GM19023 (cell line): Measurements from ENCODE around the gene PARP14.
"Not testable (repeated sequence)": the region's sequence is repeated elsewhere in the genome, so short reads cannot be mapped to it uniquely, and the experiment has no call there.

Experiments used
- ATAC-seq: cut with Tn5 transposase; IDR thresholded peaks from one replicate; pipeline ENCODE4 v1.9.1; 2021; ENCODE audit warnings: mild to moderate bottlenecking, moderate library complexity; ENCODE audit not compliant: unreplicated experiment

The PARP14 gene, protein sequence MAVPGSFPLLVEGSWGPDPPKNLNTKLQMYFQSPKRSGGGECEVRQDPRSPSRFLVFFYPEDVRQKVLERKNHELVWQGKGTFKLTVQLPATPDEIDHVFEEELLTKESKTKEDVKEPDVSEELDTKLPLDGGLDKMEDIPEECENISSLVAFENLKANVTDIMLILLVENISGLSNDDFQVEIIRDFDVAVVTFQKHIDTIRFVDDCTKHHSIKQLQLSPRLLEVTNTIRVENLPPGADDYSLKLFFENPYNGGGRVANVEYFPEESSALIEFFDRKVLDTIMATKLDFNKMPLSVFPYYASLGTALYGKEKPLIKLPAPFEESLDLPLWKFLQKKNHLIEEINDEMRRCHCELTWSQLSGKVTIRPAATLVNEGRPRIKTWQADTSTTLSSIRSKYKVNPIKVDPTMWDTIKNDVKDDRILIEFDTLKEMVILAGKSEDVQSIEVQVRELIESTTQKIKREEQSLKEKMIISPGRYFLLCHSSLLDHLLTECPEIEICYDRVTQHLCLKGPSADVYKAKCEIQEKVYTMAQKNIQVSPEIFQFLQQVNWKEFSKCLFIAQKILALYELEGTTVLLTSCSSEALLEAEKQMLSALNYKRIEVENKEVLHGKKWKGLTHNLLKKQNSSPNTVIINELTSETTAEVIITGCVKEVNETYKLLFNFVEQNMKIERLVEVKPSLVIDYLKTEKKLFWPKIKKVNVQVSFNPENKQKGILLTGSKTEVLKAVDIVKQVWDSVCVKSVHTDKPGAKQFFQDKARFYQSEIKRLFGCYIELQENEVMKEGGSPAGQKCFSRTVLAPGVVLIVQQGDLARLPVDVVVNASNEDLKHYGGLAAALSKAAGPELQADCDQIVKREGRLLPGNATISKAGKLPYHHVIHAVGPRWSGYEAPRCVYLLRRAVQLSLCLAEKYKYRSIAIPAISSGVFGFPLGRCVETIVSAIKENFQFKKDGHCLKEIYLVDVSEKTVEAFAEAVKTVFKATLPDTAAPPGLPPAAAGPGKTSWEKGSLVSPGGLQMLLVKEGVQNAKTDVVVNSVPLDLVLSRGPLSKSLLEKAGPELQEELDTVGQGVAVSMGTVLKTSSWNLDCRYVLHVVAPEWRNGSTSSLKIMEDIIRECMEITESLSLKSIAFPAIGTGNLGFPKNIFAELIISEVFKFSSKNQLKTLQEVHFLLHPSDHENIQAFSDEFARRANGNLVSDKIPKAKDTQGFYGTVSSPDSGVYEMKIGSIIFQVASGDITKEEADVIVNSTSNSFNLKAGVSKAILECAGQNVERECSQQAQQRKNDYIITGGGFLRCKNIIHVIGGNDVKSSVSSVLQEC (N-terminal part only)

DNA sequence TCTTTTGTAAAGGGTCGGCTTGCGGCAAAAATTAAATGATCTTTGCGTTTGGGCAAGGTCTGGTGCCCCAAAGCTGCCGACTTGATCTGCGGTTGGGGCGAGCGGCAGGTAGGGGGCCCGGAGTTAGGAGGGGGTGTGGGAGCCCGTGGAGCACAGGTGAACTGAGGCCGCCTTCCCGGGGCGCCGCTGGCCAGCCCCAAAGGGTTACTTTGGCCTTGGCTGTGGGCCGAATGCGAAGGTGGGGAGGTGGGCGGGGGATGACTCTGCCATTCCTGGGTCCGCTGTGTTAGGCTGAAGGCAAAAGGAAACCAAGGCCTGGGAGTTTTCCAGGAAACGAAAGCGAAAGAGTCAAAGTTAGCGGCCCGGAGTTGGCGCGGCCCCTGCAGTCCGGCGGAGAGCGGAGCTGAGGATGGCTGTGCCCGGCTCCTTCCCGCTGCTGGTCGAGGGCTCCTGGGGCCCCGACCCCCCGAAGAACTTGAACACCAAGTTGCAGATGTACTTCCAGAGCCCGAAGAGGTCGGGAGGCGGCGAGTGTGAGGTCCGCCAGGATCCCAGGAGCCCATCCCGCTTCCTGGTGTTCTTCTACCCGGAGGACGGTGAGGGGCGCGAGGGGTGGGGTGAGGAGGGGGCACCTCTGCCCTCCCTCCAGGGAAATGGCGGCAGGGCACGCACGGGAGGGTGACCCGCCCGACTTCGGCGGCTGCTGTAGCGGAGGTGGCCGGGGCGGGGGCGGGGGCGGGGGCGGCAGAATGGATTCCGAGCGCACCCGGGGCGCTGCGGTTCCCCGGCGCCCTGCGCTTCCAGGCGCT is at the start of gene PARP14:
Gene PARP14 (plus strand): TSS at position 365 of the 809 bp plus-strand sequence. CDS start 45 bp downstream, at position 410.
- ATAC-seq: peak; percentile 47

DNA sequence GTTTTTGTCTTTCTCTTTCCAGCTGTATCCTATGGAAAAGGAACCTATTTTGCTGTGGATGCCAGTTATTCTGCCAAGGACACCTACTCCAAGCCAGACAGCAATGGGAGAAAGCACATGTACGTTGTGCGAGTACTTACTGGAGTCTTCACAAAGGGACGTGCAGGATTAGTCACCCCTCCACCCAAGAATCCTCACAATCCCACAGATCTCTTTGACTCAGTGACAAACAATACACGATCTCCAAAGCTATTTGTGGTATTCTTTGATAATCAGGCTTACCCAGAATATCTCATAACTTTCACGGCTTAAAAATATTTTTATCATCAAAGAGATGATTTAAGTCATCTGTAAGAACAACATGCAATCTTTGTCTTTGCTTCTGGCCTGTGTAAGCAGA is 44.9 kb upstream of the PARP14 start:
- no peak for ATAC-seq

DNA sequence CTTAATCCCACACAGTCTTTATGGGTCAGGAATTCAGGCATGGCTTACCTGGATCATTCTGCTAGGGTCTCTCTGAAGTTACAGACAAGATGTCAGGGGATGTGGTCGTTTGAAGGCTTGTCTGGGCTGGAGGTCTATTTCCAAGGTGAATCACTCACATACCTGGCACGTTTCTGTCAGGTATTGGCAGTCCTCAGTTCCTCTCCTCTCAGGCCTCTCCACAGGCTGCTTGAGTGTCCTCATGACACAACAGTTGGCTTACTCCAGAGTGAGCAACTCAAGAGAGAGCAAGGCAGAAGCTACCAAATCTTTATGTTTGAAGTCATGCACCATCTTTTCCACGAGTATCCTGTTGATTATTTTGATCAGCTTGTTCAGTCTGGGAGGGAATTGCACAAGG is 43.9 kb upstream of the PARP14 start:
- no peak for ATAC-seq

GRCh38 chr3:122640437-122640999 is 40.1 kb upstream of the PARP14 start:
- ATAC-seq: no peak

- ATAC-seq: peak; percentile 85
Measured at GRCh38 chr3:122642935-122643334, 37.7 kb upstream of the PARP14 start.

- ATAC-seq: no peak
Measured at GRCh38 chr3:122646146-122646988, 34.3 kb upstream of the PARP14 start.

- not testable (repeated sequence) for ATAC-seq
Measured at GRCh38 chr3:122651233-122651907, 29.3 kb upstream of the PARP14 start.

GRCh38 chr3:122651962-122652361 is 28.7 kb upstream of the PARP14 start:
- ATAC-seq: not testable (repeated sequence)

DNA sequence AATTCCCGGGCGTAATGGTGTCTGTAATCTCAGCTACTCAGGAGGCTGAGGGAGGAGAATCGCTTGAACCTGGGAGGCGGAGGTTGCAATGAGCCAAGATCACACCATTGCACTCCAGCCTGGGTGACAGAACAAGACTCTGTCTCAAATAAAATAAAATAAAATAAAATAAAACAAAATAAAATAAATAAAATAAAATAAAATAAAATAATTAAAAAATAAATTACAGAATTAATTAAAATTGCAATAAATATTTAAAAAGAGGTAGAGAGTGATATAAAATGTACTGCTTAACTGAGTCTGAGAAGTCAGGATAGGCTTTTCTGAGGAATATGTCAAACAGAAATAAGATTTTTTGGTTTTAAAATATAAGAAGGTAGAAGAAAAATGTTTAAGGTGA is 22.3 kb upstream of the PARP14 start:
- ATAC-seq: not testable (repeated sequence)

- no peak for ATAC-seq
Measured at GRCh38 chr3:122660297-122660974, 20.2 kb upstream of the PARP14 start.

- no peak for ATAC-seq
Measured at GRCh38 chr3:122661633-122662032, 19.0 kb upstream of the PARP14 start.

DNA sequence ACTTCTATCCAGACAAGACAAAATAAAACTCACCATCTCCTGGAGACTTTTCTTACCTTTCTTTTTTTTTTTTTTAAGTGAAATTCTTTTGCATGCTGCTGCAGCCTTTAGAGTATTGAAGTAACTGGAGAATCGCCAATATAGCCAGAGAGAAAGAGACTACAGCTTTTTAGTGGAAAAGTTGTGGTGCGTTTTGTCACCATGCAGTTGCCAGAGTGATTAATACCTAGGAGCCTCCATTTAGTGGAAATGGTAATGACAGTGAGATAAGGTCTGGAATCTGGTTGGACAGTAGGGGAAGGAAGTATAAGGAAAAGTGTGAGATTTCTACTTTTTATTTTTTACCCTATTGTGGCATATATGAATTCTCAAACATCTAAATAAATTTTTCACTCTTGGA is 18.1 kb upstream of the PARP14 start:
- no peak for ATAC-seq

GRCh38 chr3:122665226-122665786 is 15.3 kb upstream of the PARP14 start:
- no peak for ATAC-seq

- ATAC-seq: no peak
Measured at GRCh38 chr3:122665881-122666280, 14.8 kb upstream of the PARP14 start.

DNA sequence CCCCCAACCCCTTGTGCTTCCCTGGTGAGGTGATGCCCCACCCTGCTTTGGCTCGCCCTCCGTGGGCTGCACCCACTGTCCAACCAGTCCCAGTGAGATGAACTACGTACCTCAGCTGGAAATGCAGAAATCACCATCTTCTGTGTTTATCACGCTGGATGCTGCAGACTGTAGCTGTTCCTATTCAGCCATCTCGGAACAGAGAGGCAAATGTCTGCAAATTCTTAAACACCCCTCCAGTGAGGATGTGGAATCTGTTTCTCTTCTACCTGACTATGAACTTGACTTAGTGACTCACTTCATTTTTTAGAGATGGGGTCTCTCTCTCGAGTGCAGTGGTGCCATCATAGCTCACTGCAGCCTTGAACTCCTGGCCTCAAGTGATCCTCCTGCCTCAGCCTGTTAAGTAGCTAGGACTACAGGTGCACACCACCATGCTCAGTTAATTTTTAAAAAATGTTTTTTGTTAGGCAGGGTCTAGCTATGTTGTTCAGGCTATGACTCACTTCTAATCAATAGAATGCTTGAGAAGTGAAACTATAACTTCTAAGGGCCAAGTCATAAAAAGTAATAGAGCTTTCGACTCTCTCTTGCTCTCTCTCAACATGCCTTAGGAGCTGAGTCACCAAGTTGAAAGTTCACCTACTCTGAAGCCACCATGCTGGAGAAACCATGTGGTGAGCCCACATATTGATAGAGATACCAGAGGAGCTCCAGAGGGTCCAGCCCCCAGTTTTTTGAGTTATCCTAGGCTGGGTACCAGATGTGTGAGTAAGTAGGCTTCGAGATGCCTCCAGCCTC is 11.5 kb upstream of the PARP14 start:
- peak; percentile 73 for ATAC-seq

DNA sequence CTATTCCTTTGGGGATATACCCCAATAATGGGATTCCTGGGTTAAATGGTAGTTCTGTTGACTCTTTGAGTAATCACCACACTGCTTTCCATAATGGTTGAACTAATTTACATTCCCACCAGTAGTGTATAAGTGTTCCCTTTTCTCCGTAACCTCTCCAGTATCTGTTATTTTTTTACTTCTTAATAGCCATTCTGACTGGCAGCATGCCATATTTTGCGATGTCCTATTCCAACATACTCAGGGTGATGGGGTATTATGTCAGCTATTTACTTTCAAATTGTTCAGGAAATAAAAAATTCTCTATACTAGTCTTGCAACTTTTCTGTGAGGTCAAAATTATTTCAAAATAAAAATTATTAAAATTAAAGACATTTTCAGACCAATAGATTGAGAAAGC is 9.1 kb upstream of the PARP14 start:
- no peak for ATAC-seq

DNA sequence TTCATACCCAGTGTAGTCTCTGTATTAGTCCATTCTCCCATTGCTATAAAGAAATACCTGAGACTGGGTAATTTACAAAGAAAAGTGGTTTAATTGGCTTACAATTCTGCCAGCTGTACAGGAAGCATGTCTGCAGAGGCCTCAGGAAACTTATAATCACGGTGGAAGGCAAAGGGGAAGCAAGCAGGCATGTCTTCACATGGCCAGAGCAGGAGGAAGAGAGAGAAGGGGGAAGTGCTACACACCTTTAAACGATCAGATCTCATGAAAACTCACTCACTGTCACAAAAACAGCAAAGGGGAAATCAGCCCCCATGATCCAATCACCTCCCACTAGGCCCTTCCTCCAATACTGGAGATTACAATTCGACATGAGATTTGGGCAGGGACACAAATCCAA is 6.3 kb upstream of the PARP14 start:
- ATAC-seq: no peak
